Limb (tissue), 2 donors: ENCODE data around the gene ACTL10.
"Not testable (repeated sequence)": the region's sequence is repeated elsewhere in the genome, so short reads cannot be mapped to it uniquely, and the experiment has no call there.

Source experiments
- DNase-seq, 2 donors: peaks; one replicate each; pipeline ENCODE4 v3.0.0-alpha.2; 2016; ENCODE audit errors: extremely low spot score in 2 of 2

ACTL10 gene

GRCh38 chr20:33666293-33667244 lies at the start of gene ACTL10:
Gene ACTL10 (plus strand): TSS chr20:33666943. CDS start chr20:33667498, 555 bp downstream.
- peak; percentile 79 to 88 for DNase-seq

- DNase-seq, result no peak
These were observed 44.9 kb upstream of the ACTL10 start for GRCh38 chr20:33621717-33622400.

GRCh38 chr20:33622705-33623365 lies 43.9 kb upstream of the ACTL10 start:
- DNase-seq, result no peak

GRCh38 chr20:33624399-33624798 lies 42.3 kb upstream of the ACTL10 start:
- DNase-seq, result no peak

- DNase-seq, result no peak
These were observed 40.6 kb upstream of the ACTL10 start for GRCh38 chr20:33626190-33626589.

GRCh38 chr20:33627577-33628216 lies 39.0 kb upstream of the ACTL10 start:
- DNase-seq, result no peak

- DNase-seq, result no peak
These were observed 37.2 kb upstream of the ACTL10 start for GRCh38 chr20:33629533-33629932.

GRCh38 chr20:33629979-33630378 lies 36.8 kb upstream of the ACTL10 start:
- DNase-seq, result no peak

GRCh38 chr20:33630507-33630906 lies 36.2 kb upstream of the ACTL10 start:
- no peak for DNase-seq

GRCh38 chr20:33631910-33632309 lies 34.8 kb upstream of the ACTL10 start:
- DNase-seq, result not testable (repeated sequence)

GRCh38 chr20:33635341-33635740 lies 31.4 kb upstream of the ACTL10 start:
- no peak for DNase-seq

GRCh38 chr20:33636776-33637175 lies 30.0 kb upstream of the ACTL10 start:
- no peak for DNase-seq

- no peak for DNase-seq
These were observed 26.5 kb upstream of the ACTL10 start for GRCh38 chr20:33640287-33640686.

GRCh38 chr20:33644313-33645071 lies 22.3 kb upstream of the ACTL10 start:
- no peak for DNase-seq

- no peak for DNase-seq
These were observed 21.7 kb upstream of the ACTL10 start for GRCh38 chr20:33645072-33645358.

- DNase-seq, result no peak
These were observed 21.3 kb upstream of the ACTL10 start for GRCh38 chr20:33645396-33645795.

- DNase-seq, result no peak
These were observed 20.6 kb upstream of the ACTL10 start for GRCh38 chr20:33646191-33646590.

- DNase-seq, result not testable (repeated sequence)
These were observed 19.7 kb upstream of the ACTL10 start for GRCh38 chr20:33646959-33647602.

GRCh38 chr20:33647603-33648395 lies 18.9 kb upstream of the ACTL10 start:
- peak in 1 of 2 donors; percentile 32 for DNase-seq
